Astrocyte of the spinal cord (primary cell): ENCODE data around the gene SLC40A1.

ENCODE experiments used
- DNase-seq: peaks from one replicate; pipeline ENCODE4 v3.0.0; 2011; ENCODE audit warnings: low read depth, low spot score
- H3K4me3 ChIP-seq: 2 replicates; pipeline ENCODE4 v1.5.1; 2011; ENCODE audit warnings: low read depth, mild to moderate bottlenecking, low read length, moderate library complexity
- CTCF ChIP-seq: IDR thresholded peaks from 2 replicates; pipeline ENCODE4 v1.5.1; 2012; ENCODE audit warnings: low read depth, mild to moderate bottlenecking, low read length, inconsistent platforms
- in situ Hi-C: cut with HindIII; loops from 2 replicates; pipeline ENCODE4 v1.10.0; 2017; ENCODE audit warnings: low sequenced_read_pairs

The SLC40A1 gene

DNA sequence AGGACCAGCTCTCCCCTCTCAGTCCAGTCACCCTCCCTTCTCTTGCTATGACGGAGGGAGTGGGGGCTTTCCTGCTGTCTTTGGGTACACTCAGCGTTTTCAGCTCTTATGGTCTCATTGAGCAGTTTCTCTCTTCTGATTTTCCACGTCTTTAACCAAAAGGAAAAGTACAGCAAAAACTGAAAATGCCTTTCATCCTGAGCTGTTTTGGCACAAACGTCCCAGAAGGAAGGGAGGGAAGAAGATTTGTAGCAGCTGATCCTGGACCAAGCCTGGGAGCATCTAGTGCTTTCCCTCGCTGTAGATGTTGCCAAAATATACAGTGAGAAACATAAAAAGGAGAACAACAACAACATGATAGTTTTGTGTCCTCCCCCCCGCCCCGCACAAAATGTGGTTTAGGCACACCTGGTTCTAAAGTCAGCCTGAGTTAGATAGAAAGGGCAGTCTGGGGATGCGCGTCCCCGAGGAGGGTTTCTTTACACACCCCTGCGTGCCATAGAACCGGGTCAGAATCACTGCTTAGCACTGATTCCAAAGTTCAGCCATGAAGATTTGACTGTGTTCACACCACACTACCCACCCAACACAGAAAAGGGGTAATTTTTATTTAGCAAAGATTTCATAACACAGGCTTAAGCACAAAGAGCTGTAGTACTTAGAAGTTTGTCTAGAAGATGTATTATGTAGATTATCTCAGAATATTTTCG lies 53.4 kb downstream of the SLC40A1 start:
- in situ Hi-C loops, result no loop called here
- no peak for DNase-seq
- no peak for TF ChIP-seq CTCF
- no peak overlapping the region for H3K4me3 ChIP-seq

DNA sequence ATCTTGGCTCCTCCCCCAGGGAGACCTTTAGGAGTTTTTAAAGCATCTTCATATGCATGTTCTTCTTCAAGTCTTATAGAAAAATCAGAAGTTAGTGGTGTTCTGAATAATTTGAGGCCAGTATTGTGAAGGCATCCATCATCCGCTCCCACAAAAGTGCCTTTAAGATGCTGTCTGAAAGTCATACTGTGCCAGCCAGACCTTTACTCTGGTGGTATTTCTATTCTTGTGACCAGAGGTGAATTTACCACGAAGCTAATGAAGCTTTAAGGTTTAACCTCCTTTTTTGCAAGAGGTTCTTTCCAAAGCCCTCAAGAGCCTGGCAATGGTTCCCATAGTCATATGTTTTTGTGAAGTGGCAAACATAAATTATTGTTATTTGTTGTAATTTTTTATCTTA lies 54.3 kb downstream of the SLC40A1 start:
- in situ Hi-C loops, result no loop called here
- no peak for TF ChIP-seq CTCF
- no peak for DNase-seq
- H3K4me3 ChIP-seq, result no peak overlapping the region

DNA sequence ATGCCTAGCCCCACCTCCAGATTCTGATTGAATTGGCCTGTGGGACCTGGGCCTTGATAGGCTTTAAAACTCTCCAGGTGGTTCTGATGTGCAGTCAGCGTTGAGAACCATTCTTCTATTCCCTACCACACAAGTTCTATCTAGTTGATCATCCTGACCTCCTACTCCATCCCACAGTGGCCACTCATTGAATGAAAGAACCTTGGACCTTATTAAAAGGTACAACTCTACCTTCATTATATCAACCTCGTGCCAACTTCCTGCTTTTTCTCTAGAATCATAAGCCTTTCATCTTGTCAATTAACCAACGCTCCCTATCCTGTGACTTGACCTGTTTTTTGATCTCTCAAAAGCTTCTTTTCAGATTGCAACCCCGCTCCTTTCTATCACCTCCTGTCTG lies 55.8 kb downstream of the SLC40A1 start:
- no peak for DNase-seq
- in situ Hi-C loops, result no loop called here
- H3K4me3 ChIP-seq, result no peak overlapping the region
- TF ChIP-seq CTCF, result no peak

DNA sequence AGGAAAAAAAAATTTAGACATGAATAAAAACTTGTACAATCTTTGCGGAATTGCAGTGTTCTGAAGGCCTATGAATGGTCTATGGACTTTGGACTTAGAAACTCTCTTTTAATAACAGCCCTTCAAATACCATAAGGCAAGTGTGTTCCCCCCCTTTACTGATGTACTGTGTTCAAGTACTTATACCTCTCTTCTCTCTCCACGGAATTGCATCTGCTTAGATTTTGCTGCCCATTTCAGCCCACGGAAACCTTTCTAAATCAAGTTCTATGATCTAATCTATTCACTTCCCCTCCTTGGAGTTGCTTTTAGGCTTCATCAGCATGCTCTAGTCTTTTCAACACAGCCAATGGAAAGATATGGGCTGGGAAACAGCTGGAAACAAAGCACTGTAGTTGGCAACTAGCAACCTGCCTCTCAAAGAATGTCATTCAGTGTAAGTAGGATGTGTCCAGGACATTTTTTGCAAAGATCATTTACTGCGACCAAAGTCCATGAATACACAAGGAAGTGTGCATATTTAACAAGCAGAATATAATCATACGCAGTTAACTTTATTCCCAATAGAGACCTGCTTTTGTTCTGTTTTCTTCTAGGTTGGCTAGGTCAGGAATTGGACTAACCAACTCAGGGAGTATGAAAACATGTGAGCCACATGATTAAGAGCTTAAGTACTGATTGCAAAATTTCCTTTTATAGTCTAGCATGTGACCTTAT lies 58.0 kb downstream of the SLC40A1 start:
- no peak for TF ChIP-seq CTCF
- in situ Hi-C loops, result no loop called here
- H3K4me3 ChIP-seq, result no peak overlapping the region
- DNase-seq, result no peak

DNA sequence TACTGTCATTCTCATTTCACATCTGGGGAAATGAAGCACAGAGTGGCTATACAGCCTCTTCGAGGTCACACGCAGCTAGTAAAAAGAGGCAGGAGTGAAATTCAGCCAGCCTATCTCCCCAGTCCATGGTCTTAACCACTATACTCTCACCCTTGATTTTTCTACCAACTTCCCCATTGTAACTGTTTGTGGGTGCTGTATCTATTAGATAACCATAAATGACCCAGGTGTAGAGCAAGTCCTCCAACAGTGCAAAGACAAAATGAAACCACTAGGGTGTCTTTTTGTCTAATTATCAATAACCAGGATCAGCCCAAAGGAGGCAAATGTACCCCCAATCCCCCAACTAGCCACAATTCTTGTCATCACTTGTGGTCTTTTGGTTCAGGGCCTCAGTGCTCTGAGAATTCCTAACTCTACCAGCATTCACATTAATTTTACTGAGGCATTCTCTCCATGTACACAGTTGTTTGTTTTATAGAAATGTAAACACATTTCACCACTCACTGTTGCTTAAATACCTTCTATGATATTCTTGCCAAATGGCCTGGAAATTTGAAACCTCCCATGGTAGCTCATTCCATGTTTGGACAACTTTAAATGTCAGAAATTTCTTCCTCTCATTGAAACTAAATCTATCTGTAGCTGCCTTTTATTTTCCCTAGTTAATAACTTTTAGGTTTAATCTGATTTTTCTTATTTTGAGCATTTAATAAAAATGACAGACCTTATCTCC lies 58.7 kb downstream of the SLC40A1 start:
- TF ChIP-seq CTCF, result no peak
- DNase-seq, result no peak
- no peak overlapping the region for H3K4me3 ChIP-seq
- in situ Hi-C loops, result no loop called here

DNA sequence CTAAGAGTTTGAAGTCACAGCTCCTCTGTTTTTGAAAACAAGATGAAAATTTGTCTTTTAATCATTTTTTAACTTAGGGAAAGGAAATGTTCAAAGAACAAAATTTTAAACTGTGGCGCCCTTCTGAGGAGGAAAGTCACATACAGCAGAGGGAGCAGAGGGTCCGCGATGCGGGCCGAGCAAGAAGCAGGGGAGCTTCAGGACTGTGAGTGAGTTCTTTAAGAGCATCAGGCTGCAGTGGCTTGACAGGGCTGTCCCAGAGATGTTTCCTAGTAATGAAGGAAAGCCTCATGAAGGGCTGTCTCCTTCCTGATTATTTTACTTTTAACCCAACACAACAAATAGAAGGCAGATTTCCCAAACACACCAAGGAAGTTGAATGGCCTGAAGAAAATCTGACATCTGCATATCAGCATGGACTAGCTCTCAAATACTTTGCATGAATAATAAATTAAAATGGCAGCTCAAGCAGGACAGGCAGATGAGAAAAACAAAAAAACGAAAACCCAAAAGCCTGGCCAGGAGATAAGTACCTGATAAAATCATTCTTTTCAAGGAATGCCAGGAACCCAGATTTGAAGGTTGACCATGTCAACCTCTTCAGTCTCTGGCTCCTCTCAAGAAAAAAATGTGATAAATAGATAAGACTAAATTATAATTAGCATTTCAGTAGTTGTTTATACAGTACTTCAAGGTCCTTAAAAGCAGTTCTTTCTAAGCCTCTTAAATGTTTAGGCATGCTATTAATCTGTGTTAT lies 60.8 kb downstream of the SLC40A1 start:
- H3K4me3 ChIP-seq, result no peak overlapping the region
- no peak for DNase-seq
- TF ChIP-seq CTCF, result no peak
- in situ Hi-C loops, result no loop called here
